Bone marrow (tissue), 2 donors: ENCODE results near the gene METTL4.
"Not testable (repeated sequence)": the region's sequence is repeated elsewhere in the genome, so short reads cannot be mapped to it uniquely, and the experiment has no call there.

ENCODE experiments used
- DNase-seq, 2 donors: peaks; one replicate each; lab custom pipeline; 2025; lab: John Stamatoyannopoulos, UW

METTL4 gene

DNA sequence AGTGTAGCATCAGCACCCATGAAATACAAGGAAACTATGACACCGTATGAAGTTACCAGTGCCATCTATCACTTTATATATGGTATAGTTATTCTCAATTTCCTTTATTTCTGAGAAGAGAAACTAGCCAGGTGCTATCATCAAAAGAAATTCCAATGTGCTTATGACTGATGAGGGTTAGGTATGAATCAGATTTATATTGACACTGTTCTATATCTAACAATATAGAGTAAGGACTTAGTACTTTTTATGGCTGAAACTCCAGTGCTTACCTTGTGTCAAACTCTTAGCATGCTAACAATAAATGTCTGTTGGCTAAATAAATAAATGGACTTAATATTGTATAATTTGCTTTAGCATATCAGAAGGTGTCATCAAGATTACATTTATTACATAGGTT lies 6.9 kb downstream of the METTL4 start:
- DNase-seq = no peak

DNA sequence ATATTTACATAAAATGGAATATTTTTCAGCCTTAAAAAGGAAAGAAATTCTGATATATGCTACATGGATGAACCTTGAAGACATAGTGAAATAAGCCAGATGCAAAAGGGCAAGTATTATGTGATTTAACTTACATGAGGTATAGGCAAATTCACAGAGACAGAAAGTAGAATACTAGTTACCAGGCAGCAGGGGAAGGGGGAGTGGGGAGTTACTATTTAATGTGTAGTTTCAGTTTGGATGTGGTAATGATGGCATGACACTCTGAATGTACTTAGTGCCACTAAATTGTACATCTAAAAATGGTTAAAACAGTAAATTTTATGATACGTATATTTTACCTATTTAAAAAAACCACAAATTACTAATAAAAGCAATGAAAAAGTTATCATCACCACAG lies 12.1 kb downstream of the METTL4 start:
- DNase-seq = no peak

DNA sequence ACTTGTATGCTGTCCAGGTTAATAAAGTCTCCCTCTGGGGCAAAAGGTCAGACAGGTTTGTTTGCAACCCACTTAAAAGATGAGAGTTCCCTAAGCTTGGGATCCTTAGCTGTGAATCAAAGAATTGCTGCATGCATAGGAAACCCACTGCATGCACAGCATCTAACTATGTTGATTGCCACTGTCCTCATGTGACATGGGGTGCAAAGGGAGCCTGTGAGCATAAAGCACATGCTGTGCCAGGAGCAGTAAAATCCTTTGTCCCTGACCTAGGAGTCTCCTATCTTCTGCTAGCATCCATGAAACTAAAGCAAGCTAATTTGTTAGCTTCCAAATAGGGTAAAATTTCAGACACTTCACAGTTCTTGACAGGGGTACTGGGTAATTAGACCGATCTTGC lies 13.8 kb downstream of the METTL4 start:
- no peak for DNase-seq

DNA sequence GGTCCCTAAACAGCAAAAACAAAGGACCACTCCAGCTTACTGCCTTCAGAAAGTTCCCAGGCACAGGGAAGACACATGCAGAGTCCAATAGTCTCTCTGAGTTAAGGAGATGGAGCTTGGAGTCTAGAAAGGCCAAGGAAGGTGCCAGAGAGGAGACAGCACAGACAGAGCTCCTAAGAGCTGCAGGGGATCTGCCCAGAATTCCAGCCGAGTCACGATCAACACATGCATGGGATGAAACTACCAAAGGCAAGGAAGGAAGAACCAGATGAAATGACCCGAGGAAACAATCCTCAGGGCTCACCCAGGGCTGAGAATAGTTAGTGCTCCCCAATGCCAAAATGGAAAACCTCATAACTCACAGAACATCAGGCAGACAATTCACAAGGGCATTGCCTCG lies 15.4 kb downstream of the METTL4 start:
- DNase-seq = no peak

DNA sequence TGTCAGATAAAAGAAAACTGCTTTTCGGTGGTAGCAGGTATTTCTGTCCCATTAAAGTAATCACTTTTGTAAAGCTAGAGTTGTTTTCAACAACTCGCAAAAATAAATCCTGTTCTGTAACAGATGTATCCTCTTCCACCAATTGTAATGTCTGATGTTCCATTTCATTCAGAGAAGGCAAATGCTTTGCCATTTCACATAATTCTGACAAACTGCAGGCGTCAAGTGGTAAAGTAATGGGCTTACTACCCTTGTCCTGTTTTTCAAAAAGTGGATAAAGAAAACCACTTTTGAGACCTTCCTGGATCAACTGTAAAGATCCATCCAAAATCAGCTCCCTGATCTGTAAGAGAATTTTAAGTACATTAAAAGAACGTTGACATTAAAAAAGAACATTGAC lies 16.6 kb downstream of the METTL4 start:
- no peak for DNase-seq

DNA sequence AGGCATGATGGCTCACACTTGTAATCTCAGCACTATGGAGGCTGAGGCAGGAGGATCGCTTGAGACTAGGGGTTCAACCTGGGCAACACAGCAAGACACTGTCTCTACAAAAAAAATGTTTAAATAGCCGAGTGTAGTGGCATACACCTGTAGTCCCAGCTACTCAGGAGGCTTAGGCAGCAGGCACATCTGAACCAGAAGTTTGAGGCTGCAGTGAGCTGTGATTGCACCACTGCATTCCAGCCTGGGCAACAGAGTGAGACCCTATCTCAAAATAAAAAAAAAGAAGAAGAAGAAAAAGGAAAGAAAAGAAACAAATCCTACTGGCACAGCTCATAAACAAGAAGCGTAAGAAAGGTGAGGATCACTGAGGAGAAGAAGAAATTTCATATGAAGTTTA lies 19.9 kb downstream of the METTL4 start:
- no peak for DNase-seq

DNA sequence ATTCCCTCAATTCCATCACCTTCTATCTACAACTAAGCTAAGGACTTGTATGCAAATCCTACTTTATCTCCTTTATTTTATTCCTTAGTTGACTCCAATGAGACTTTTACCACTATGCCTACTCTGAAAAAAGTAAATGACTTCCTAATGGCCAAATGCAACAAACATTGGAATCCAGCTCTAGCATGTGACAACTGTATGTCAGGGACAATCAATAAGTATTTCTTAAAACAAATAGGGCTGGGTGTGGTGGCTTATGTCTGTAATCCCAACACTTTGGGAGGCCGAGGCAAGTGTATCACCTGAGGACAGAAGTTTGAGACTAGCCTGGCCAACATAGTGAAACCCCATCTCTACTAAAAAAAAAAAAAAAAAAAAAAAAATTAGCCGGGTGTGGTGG lies 21.8 kb downstream of the METTL4 start:
- DNase-seq = no peak

DNA sequence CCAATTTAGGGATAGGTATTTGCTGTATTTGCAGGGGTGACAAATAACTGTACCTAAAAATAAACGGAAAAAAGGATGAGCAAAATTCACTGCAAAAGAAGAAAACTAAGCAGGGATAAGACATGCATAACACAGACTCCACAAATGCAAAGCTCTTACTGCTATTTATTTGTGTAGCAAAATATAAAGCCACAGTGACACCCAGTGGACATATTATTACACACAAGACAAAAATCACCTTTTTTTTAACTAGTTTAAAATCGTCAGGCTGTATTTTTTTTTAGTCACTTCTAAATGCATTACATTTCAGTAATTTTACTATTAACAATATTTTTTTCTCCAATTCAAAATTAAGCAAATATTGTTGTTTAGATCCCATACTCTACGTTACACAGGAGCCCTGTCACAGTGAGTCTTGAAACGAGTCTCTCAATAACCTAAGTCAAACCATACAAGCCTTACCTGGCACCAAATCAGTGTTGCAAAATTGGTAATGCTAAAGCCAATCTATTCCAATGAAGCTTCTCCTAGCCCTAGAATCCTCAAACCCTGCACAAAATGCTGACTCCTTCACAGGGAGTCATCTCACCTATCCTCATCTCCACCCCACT lies 23.7 kb downstream of the METTL4 start:
- DNase-seq = no peak

DNA sequence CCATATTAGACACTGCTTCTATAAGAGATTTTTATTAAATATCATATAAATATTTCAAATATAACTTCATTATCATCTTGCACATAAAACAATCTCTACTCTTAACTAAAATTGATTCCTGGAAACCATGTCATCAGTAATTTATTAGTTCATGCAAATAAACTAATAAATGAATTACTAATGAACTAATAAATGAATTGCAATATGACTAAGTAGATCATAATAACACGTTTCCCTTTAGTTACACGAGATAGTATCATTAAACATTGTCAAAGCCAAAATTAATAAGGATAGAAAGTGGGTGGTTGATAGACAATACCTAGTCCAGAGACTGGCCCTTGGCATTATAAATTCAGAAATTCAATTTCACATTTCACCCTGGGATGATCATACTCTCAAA lies 26.1 kb downstream of the METTL4 start:
- no peak for DNase-seq

DNA sequence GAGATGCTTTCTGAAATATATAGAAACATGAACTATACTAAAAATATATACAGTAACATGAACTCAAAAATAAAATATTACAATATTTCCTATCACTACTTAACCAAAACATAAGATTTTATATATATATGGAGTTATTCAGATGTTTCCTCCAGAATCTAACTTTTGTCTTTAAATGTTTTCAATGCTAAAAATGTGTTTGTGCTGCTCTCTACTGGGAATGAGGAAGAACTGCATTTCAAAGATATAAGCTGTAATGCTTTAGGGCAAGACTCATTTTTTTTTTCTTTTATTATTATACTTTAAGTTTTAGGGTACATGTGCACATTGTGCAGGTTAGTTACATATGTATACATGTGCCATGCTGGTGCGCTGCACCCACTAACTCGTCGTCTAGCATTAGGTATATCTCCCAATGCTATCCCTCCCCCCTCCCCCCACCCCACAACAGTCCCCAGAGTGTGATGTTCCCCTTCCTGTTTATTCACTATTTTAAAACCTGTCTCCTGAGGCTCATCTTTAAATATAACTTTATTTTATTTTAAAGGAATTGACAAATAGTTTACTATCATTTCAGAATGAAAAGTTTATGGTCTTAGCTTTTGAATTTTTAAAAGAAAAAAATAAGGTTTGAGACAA lies 29.3 kb downstream of the METTL4 start:
- peak in 1 of 2 donors; percentile 52 for DNase-seq

DNA sequence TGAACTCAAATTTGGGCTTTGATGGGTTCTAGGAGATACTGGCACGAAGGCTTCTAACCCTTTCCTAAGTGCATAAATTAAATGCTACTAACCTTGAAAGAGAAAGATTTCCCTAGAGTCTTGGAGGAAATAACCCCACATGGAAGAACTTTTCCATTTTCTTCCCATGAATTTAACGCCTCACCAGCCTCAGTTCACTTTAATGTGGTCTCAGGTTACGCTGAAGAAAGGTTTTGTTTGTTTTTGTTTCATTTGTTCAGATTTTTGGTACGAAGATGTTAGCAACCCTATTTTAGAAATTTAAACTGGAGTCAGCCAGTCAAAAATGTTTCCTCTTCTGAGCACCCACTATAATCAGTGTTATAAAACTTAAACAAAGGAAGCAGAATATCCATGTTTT lies 30.7 kb downstream of the METTL4 start:
- DNase-seq = no peak

DNA sequence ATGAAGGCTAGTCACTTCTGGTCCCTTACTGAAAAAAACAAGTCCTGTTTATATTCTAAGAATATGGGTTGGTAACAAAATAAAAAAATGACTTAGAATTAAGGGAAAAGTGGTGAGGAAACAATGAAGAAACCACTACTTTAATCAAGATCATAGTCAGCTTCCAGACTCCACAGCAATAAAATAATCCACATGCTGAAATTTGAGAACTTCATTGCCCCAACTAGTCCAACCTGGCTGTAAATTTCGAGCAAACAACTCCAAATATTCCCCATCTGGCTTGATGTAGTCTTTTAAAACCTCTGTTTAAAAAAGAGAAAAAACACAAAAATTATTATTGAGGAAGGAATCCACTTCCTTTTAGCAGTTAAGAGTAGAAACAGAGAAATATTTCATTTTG lies 32.5 kb downstream of the METTL4 start:
- DNase-seq = no peak

DNA sequence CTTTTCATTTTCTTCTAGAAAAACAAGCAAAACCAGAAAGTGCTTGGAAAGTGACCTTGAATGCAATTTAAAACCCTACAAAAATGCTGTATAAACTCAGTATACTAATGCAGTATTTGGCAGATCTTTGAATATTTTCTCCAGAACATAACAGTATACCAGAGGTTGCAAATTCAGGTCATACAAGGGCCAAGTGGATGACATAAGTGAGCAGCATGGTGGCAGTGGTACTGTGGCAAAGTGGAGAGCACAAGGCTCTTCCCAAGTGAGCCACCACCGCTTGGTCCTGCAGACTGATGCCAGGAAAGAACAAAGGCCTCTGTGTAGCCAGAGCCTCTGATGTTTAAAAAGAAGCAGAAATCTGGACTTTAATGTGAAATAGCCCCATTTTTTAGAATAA lies 33.1 kb downstream of the METTL4 start:
- DNase-seq = no peak

DNA sequence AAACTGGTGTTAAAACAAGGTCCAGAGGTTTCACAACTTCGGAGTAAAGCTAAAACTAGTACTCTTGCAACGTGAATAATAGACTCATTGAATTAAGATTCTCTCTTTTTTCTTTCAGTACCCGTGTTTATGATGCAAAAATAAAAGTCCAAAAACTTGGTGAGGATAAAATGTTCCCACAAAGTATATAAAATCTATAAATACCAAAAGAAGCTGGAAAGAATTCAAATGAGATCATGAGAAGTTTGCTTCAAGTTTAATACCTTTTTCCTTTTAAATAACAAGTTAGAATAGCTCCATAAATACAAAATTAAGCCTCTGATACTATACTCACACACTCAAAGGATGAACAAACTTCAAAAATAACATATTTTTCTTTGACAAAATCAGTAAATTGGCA lies 34.0 kb downstream of the METTL4 start:
- no peak for DNase-seq

DNA sequence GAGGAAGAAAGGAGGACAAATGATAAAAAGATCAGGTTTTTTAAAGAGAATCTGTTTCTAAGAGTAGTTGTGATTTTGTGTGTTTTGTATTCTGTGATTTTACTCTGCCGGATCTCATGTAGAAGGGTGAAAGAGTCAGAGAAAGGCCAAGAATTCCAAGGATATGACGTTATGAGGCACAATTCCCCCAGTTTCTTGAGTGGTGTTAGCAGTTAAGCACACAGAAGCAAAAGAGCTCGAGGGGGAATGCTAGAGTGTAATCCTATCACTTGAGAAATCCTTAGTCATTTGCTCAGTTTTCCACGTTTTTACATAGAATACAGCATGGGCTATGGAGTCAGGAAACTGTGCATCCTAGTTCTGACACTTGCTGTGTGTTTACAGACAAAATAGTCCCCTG lies 34.8 kb downstream of the METTL4 start:
- DNase-seq = no peak

DNA sequence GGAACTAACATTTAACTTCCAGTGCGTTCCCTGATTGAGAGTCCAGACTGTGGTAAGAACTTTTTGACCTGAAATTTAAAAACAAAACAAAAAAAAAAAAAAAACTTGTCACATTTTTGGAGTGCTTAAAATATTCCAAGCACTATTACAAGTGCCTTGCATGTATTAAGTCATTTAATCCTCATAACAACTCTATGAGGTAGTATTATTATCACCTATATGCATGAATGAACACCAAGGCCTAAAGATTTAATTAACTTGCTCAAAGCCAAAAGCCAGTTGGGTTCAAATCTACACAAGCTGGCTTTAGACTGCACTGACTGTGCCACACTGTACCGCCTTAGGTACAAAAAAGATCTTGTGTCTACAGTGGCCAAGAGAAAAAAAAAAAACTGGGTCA lies 35.2 kb downstream of the METTL4 start:
- DNase-seq = no peak

DNA sequence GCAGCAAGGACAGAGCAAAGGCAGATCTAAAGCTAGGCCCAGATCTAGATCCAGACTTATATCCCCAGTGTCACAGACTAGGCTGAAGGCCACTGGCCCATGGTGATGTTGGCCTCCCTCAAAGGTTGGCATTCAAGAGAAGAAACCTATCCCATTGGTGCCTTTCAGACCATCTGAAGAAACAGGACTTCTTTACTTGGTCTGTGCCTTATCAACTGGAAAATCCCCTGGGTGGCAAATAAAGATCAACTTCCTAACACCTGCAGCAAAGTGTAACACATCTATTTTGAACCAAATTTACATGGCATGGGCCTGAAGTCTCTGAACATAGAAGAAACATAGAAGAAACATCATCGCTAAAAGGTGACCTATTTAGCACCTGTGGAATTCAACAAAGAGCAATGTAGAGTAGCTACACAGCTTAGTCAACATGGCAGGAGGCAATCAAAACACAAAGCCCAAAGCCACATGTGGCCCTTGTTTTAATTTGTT lies 35.8 kb downstream of the METTL4 start:
- no peak for DNase-seq

DNA sequence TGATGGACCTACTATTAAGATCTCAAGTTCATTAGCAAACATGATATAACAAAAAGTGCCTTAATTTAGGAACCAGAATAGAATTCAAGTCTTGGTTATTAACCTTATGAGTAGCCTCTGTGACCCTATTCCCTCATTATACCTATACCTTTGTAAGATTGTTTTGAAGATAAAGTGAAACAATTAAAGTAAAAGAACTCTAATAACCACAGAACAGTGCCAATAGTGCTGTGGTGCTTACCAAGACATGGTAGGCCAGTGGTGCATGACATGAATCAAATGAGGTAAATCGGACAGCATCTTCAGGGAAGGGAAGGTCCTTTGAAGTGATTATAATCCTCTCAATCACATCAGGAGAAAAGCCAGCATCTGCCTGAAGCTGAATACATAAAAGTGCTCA lies 36.4 kb downstream of the METTL4 start:
- no peak for DNase-seq

DNA sequence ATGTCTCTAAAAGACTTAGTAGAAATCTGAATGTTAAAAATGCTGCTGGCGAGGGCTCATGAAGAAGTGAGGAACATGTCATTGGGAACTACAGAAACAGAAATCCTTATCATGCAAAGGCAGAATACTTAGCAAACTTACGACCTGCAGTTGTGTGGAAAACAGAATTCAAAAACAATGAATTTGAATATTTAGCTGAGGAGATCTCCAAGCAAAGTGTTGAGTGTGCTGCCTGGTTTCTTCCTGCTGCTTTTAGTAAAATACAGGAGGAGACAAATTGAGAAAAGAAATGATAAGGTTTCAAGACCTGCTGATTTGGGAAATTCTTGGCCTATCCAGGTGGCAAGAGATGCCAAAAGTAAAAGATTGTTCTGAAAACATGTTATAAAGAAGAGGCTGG lies 38.5 kb downstream of the METTL4 start:
- no peak for DNase-seq

DNA sequence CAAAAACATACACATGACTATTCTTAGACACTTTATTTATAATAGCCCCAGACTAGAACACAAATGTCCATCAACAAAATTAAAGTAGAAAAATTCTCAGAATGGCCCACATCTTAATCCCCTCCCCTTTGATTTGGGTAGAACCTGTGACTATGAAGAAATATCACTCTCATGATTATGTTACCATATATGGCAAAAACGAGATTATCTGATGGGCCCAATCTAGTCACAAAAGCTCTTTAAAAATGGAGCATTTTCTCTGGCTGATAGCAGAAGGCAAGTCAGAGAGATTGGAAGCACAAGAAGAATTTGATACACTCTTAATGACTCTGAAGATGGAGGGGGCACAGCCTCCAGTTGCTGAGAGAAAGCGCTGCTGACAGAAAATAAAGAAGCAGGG lies 39.6 kb downstream of the METTL4 start:
- DNase-seq = no peak

DNA sequence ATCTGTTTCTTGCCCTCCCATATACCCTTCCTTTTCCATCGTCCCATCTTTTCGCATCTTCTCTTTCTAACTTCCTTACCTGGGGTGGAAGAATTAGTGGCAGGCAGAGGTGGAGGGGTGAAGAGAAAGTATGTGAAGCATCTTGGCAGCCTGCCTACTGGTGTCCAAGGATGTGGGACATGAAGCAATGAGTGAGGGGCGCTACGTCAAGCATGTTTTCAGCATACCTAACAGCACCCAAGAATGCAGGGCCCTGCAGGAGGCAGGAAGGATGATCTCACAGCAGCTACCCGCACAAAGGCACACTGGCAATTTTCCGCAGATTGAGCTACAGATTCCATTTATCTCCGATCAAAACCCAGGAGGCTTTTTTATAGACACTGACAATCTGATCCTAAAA lies 42.2 kb downstream of the METTL4 start:
- no peak for DNase-seq

DNA sequence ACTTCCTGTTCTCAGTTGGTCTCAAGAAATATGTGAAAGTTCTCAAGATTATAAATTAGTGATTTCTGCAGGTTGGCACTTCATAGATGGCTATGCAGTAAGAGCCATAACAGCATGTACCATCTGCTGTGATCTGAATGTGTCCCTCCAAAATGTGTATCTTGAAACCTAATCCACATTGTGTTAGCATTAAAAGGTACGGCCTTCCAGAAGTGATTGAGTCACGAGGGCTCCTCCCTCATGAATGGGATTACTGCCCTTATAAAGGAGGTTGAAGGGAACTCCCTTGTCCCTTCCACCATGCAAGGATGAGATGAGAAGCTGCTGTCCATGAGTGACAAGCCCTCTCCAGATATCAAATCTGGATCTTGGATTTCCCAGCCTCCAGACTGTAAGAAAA lies 45.0 kb downstream of the METTL4 start:
- no peak for DNase-seq

DNA sequence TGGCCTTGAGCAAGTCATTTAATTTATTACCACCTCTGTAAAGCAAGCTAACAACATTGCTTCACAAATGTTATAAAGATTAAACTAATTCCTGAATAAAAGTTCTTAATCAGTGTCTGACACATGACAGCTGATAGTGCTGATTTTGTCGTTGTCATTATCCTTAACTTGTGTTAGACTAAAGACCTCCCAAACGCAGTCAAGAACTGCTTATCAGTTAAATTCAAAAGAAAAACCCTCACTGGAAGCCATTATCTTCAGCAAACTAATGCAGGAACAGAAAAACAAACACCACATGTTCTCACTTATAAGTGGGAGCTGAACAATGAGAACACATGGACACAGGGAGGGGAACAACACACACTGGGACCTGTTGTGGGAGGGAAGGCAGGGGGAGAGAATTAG lies 46.5 kb downstream of the METTL4 start:
- DNase-seq = not testable (repeated sequence)

DNA sequence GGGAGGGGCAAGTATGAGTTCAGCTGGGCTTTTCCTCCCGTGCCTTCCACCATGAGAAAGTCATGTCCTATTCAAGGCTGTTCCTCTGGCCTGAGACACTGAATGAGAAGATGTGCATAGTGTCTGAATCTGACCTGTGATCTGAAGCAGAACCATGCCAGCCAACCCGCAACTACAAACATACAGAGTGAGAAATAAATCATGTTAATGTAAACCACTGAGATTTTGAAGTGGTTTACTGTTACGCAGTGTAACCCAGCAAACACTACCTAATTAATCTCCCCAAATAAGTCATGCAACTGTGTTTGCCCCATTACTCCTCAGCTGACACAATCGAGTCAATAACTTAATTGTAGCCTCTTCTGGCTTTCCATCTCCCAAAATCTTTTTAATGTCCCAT lies 49.2 kb downstream of the METTL4 start:
- no peak for DNase-seq
